GM18519 (cell line): ENCODE results near the gene CORO2B.
"Not testable (repeated sequence)": the region's sequence is repeated elsewhere in the genome, so short reads cannot be mapped to it uniquely, and the experiment has no call there.

Experiments used
- ATAC-seq: cut with Tn5 transposase; IDR thresholded peaks from one replicate; pipeline ENCODE4 v1.9.1; 2021; ENCODE audit warnings: mild to moderate bottlenecking, moderate library complexity; ENCODE audit not compliant: unreplicated experiment, low FRiP score

Gene CORO2B

GRCh38 chr15:68666120-68666811 lies 87.5 kb downstream of the CORO2B start:
- ATAC-seq = no peak

DNA sequence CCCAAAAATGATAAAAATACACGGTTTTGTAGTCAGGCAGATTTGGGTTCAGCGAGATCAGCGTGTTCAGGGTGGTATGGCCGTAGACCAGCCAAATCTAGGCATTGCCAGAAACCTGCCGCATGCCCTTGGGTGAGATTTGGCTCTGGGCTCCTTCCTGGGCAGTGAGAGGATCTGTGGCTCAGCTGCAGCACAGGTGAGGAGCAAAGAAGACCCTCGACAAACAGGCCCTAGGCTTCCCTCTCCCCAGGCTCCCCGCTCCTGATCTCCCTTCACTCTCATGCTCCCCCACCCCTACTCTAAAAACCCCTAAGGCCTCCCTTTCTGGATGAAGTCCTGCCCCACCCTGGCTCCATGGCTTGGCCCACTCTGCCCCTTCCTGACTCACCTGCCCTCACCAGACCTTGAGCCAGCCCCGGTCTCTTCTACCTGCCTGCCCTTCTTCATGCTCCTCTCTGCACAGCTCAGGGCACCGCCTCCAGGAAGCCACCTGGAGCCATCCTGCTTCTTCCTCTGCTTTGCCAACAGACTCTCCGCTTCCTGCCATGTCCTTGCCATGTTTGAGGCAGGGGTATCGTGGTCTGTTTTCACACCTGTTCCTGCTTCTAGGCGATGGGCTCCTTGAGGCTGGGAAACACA lies 88.1 kb downstream of the CORO2B start:
- no peak for ATAC-seq

DNA sequence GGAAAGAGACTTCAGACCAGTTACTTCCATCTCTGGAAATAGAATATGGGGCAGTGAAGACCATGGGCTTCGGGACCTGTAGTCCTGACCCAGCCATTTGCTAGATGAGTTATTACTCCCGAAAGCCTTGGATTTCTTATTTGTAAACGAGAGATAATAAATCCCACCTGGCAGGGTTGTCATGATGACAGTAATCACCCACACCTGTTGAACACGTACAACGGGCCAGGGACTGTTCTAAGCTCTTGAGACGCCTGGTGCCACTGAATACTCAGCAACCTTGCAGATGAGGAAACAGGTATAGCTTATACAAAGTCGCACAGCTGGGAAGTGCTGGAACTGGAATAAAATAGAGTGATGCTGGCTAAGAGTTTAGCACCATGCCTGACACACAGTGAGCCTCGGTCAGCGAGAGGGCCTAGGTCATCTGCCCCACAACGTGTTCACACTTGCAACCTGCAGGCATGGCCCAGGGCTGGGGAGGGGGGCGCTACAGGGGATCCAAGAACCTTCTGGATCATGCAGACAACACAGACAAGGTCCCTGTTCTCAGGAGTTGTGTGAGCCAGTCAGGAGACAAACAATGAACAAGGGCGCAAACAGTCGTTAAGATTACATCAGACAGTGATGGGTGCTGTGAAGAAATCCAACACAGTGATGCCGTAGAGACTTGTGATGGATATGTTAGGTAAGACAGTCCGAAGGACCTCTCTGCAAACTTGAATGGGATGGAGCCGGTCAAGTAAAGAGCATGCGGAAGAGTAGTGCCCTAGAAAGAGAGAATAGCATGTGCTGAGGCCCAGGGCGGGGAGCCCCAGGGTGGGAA lies 89.2 kb downstream of the CORO2B start:
- ATAC-seq = no peak

GRCh38 chr15:68668926-68669600 lies 90.3 kb downstream of the CORO2B start:
- ATAC-seq = no peak

GRCh38 chr15:68672251-68672650 lies 93.5 kb downstream of the CORO2B start:
- no peak for ATAC-seq

- no peak for ATAC-seq
Observed at GRCh38 chr15:68672781-68673205, 94.0 kb downstream of the CORO2B start.

DNA sequence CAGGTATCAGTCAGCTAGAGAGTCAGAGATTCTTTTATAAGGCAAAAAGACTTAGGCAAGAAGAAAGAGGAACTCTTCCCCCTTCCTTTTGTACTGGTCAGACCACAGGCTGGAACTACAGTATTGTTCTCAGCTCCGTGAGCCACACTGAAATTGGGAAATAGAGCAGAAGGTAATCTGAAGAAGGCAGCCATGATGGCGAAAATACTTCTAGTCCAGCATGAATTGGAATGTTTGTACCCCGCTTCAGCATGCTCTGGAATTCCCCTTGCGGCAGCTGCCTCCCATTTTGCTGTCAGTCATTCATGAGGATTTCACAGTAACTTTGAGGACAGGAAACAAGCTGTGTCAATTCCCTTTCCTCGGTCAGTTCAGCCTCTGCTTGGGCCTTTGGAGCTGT lies 96.2 kb downstream of the CORO2B start:
- ATAC-seq = no peak

- ATAC-seq = no peak
Observed at GRCh38 chr15:68676011-68676605, 97.3 kb downstream of the CORO2B start.

GRCh38 chr15:68676926-68677325 lies 98.1 kb downstream of the CORO2B start:
- no peak for ATAC-seq

DNA sequence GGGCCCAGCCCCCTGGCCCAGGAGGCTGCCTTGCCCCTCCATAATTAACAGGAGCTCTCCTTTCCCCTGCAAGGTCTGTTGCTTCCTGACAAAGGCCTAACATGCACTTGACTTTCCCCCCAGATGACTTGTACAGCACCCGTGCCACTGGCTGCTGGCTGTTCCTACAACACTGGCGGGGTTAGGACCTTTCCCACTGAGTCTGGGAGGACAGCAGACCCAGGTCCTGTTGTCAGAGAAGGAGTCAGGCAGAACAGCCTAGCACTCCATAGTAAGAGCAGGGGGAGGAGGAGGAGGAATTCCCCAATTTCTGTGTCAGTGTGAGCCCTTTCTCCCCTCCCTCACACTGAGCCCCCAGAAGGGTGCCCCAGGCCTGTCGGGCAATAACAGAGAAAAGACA lies 99.2 kb downstream of the CORO2B start:
- ATAC-seq = no peak

DNA sequence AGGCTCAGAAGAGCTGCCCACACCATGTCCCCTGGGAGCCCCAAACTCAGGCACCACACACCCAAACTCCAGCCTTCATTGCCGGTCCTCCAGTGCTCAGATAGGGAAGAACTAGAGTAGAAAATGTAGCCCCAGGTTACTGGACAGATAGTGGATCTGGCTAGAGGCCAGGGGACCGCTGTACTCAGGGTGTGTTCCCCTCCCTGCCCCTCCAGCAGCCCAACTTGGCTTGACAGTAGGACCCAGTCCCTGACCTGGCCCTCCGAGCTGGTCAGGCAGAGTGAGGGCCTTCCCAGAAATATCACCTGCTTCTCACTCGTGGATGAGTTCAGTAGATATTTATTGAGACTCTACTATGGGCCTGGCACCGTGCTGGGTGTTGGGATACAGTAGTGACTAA lies 100.0 kb downstream of the CORO2B start:
- ATAC-seq = no peak

- ATAC-seq = no peak
Observed at GRCh38 chr15:68679161-68679560, 100.4 kb downstream of the CORO2B start.

DNA sequence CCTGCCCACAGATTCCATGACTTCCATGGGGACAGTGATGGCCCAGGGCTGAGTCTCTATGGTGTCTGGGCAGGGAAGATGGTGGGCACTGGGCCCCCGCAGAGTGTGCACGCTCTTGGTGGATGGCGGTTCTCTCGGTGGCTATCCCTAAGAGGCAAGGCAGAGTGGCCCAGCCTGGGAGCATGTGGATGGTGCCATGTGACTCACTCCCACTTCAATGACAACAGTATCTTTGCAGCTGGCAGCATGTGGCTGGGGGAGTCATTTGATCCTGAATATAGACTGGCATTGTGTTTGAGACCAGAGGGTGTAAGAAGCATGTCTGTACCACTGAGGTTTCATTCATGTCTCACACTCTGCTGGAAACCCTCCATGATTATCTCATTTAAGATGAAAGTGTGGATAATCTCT lies 101.2 kb downstream of the CORO2B start:
- no peak for ATAC-seq

GRCh38 chr15:68680756-68681155 lies 102.0 kb downstream of the CORO2B start:
- not testable (repeated sequence) for ATAC-seq

GRCh38 chr15:68681836-68682235 lies 103.0 kb downstream of the CORO2B start:
- ATAC-seq = no peak

- no peak for ATAC-seq
Observed at GRCh38 chr15:68682330-68682729, 103.5 kb downstream of the CORO2B start.

GRCh38 chr15:68683026-68683425 lies 104.2 kb downstream of the CORO2B start:
- no peak for ATAC-seq

DNA sequence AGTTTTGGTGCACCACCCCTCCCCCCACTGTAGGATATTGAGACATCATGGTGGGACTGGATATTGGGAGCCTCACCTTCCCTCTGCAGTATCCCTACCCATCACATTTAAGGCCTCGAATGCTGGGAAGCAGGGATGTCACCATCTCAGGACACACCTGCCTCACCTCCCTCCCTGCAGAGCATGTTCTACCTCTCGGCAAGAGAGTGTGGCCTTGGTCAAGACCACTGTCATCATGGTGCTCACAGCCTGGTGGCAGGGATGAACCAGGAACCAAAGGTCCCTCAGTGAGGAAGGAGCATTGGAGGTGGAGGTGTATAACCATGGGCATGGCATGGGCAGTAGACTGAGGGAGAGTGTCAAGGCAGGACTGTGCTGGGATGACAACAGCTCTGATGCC lies 104.8 kb downstream of the CORO2B start:
- no peak for ATAC-seq

- ATAC-seq = no peak
Observed at GRCh38 chr15:68684476-68684875, 105.7 kb downstream of the CORO2B start.

GRCh38 chr15:68687136-68687735 lies 108.4 kb downstream of the CORO2B start:
- ATAC-seq = no peak
